Right lobe of liver (tissue), 6 donors: Measurements from ENCODE around the gene TMEM98. TPM values are rescaled to one million over a fixed set of nuclear protein-coding genes. Genes with fewer than 3 reads are reported as not detected.

ENCODE experiments used
- ATAC-seq, 4 donors: fragments of 200-7000 bp; cut with Tn5 transposase; one replicate each; pipeline ENCODE4 v1.9.1; 2020; ENCODE audit warnings: mild to moderate bottlenecking in 4 of 4, moderate library complexity in 4 of 4
- DNase-seq, 3 donors: peaks; one replicate each; pipeline ENCODE4 v3.0.0-alpha.2; 2020
- H3K27ac ChIP-seq, 3 donors: fragments of 200-600 bp; one replicate each; pipeline ENCODE4 v1.8.0; 2022
- H3K27me3 ChIP-seq, 2 donors: fragments of 200-600 bp; one replicate each; pipeline ENCODE4 v1.8.0; 2022
- H3K36me3 ChIP-seq, 4 donors: fragments of 200-600 bp; sonication (generic) in 1 of 4; one replicate each; pipeline versions ENCODE4 v1.5.1 to v1.8.0; 2017 to 2022; ENCODE audit warnings: control low read depth in 1 of 4
- H3K4me1 ChIP-seq, 4 donors: fragments of 200-600 bp; sonication (generic) in 1 of 4; one replicate each; pipeline versions ENCODE4 v1.5.1 to v1.8.0; 2017 to 2022; ENCODE audit warnings: control low read depth in 1 of 4
- H3K4me3 ChIP-seq, 3 donors: fragments of 200-600 bp; one replicate each; pipeline ENCODE4 v1.8.0; 2022
- H3K9me3 ChIP-seq, 4 donors: fragments of 200-600 bp; sonication (generic) in 1 of 4; one replicate each; pipeline versions ENCODE4 v1.5.1 to v1.8.0; 2017 to 2022; ENCODE audit warnings: control low read depth in 1 of 4
- CTCF ChIP-seq, 4 donors: fragments of 200-600 bp in 3 of 4; fragments of 450-650 bp in 1 of 4; IDR thresholded peaks; one replicate each; pipeline versions ENCODE4 v1.5.1 to v1.8.0; 2016 to 2022; ENCODE audit warnings: antibody characterized with exemption in 4 of 4, mild to moderate bottlenecking in 2 of 4
- POLR2A ChIP-seq: fragments of 450-650 bp; IDR thresholded peaks from one replicate; pipeline ENCODE4 v1.6.1; 2017; ENCODE audit warnings: antibody characterized with exemption, mild to moderate bottlenecking
- WGBS: methylation state at CpG from one replicate; pipeline ENCODE4 v1.1.6; 2018; ENCODE audit warnings: low coverage, low lambda C conversion rate; ENCODE audit not compliant: insufficient coverage; ENCODE audit errors: missing lambda C conversion rate; 5-methylcytosine and 5-hydroxymethylcytosine counted together
- intact Hi-C, 2 donors: fragments of 100-400 bp; cut with DNase I; formaldehyde crosslinking; loops; one replicate each; pipeline versions ENCODE4 v1.11.2 to v1.14.1; 2022
- total RNA-seq, 6 experiments: library from RNA; depleted of rRNA in 2 of 6; stranded (reverse); fragments of >200 nt in 2 of 6; fragmentation: NEBNext Ultra II Directional in 3 of 6; extraction: Animal tissue kit (Norgen Biotek cat#: 25700) in 3 of 6; gene quantifications; one replicate each; pipeline versions ENCODE4 v1.1.0 to v1.2.4, GENCODE V29; 2016 to 2023
- donor health status: DM: no; HTN: yes; CAD: no.
- donor health status: DM: no; HTN: no; CAD: no.
- donor health status: DM: no; HTN: no; CAD: no.
- donor health status: DM: no; HTN: yes; CAD: no.
- donor health status: DM: no; HTN: yes; CAD: no.

Gene TMEM98
- total RNA-seq, 6 experiments from 2014 or later, result 7.8 to 31.5 (median 19.2) TPM

GRCh38 chr17:32904891-32905290, 23.1 kb upstream of the TMEM98 start:
- intact Hi-C loops, result no loop called here
- no peaks in the 10 kb centered on the region for H3K9me3 ChIP-seq
- H3K27ac ChIP-seq, result no peak overlapping the region
- ATAC-seq (no peak), DNase-seq (no peak)
- TF ChIP-seq POLR2A (no peak), CTCF (IDR thresholded peaks at IDR 0.05) (no peak)
- no peaks in the 10 kb centered on the region for H3K27me3 ChIP-seq
- no peak overlapping the region for H3K4me3 ChIP-seq
- H3K4me1 ChIP-seq, result no peaks in the 10 kb centered on the region
- H3K36me3 ChIP-seq, result no peaks in the 10 kb centered on the region
- WGBS, result 63% methylated on average over 3 of the region's 3 CpGs

GRCh38 chr17:32907583-32907982, 20.4 kb upstream of the TMEM98 start:
- no peak for TF ChIP-seq POLR2A
- TF ChIP-seq CTCF (IDR thresholded peaks at IDR 0.05), result no peak
- WGBS, result 69% methylated on average over 6 of the region's 6 CpGs
- no peak overlapping the region for H3K4me3 ChIP-seq
- peaks cover 0 to 11% (median 0%) of the 10 kb centered on the region in 4 donors for H3K4me1 ChIP-seq
- H3K9me3 ChIP-seq, result no peaks in the 10 kb centered on the region
- H3K27ac ChIP-seq, result no peak overlapping the region
- intact Hi-C loops, result no loop called here
- no peak for ATAC-seq
- H3K36me3 ChIP-seq, result no peaks in the 10 kb centered on the region
- peak; percentile 51 to 73 (median 66) for DNase-seq
- no peaks in the 10 kb centered on the region for H3K27me3 ChIP-seq

GRCh38 chr17:32909787-32910369, 18.1 kb upstream of the TMEM98 start:
- peaks cover 0 to 12% (median 0%) of the 10 kb centered on the region in 4 donors for H3K4me1 ChIP-seq
- no peak overlapping the region for H3K4me3 ChIP-seq
- no peaks in the 10 kb centered on the region for H3K9me3 ChIP-seq
- intact Hi-C loops, result no loop called here
- 7% methylated on average over 2 of the region's 4 CpGs for WGBS
- no peaks in the 10 kb centered on the region for H3K36me3 ChIP-seq
- ATAC-seq, result peak; percentile 84 to 93 (median 88)
- no peaks in the 10 kb centered on the region for H3K27me3 ChIP-seq
- peak in 2 of 3 donors; percentile 37 to 69 for DNase-seq
- no peak overlapping the region for H3K27ac ChIP-seq
- TF ChIP-seq CTCF (IDR thresholded peaks at IDR 0.05) (peak; percentile 73 to 79 (median 76)), POLR2A (no peak)

- Histone ChIP-seq H3K4me3 (no peak overlapping the region), H3K36me3 (no peaks in the 10 kb centered on the region), H3K9me3 (no peaks in the 10 kb centered on the region), H3K27ac (no peak overlapping the region), H3K4me1 (peaks cover 0 to 12% (median 0%) of the 10 kb centered on the region in 4 donors), H3K27me3 (no peaks in the 10 kb centered on the region)
- 31% methylated on average over 3 of the region's 3 CpGs for WGBS
- ATAC-seq, result no peak
- no peak for DNase-seq
- TF ChIP-seq CTCF (IDR thresholded peaks at IDR 0.05), result no peak
- intact Hi-C loops, result no loop called here
Observed at GRCh38 chr17:32910769-32911168, 17.2 kb upstream of the TMEM98 start.
